ENCODE data around the gene C10orf53.

C10orf53 gene

DNA sequence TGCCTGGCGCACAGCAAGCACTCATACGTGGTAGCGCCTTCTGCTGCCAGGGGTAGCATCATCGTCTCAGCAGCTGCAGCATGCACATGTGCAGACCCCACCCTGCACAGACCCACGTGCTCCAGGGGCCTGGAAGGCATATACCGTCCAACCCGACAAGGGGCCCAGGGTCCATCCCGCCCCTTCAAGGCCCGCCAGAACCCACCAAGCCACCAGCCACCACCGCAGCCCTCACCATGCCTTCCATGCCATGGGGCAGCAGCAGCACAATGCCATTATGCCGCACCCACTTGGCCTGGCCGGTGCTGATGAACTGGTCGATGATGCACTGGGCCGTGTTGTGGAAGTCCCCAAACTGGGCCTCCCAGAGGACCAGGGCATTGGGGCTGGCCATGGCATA is 60.0 kb downstream of the C10orf53 start:
- DNase-seq, result no peak

DNA sequence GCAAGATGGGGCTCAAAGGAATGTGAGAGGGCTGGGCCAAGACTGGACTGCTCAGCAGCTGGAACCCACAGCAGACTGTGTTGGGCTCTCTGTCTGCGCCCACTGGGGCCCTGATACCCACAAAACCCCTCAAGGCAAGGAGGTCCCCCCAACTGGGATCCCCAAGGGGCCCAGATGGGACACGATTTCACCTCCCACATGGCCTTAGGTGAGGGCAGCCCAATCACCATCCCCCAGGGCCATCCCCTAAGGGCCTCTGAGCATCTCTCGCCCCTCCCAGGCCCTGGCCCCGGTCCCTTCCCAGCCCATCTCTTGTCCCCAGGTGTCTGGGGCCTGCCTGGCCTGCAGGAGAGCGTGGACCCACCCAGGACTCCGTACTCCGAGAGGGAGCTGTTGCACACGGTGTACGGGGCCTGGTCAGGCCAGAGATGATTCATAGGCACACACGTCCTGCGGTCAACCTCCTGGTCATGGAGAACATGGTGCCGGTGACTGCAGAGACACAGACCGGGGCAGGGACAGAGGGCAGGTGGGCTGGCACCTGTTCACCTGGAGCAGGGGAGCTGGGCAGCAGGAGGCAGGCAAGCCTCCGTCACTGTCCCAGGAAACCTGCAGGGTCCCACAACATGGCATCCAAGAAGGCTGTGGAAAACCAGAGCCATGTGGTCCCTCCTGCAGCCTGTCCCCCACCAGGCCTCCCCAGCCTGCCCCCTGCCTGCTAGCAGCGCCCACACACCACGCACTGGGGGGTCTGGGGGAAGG is 61.1 kb downstream of the C10orf53 start:
- DNase-seq, result no peak

DNA sequence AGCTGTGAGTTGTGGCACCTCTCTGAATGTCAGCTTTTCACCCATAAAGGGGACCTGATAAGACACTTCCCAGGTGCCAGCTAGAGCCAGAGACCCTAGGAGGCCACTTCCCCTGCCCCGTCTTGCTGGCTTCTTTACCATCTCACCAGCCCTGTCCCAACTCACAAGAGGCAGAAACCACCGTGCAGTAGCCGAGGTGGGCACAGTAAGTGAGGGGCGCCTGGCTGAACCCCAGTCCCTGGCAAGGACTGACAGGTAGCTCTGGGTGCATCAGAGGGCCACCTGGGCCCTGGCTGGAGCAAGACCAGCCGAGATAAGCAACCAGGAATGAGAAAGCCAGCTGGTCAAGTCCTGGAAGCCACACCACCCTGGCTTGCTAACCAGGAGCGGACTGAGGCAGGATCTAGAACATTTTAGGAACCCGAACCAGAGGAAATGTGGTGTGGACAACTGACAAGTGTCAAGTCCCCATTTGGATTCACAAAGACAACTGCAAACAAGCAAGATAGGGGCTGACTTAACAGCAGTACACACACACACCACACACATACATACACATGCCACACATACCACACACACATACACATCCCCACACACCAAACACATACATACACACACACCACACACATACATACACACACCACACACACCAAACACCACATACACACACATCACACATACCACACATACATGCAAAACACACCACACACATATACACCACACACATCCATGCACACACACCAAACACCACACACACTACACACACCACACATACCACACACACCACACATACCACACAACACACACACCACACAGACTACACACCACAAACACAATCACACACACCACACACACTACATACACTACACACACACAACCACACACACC is 61.9 kb downstream of the C10orf53 start:
- no peak for DNase-seq

GRCh38 chr10:49742683-49743463 is 63.4 kb downstream of the C10orf53 start:
- no peak for DNase-seq

DNA sequence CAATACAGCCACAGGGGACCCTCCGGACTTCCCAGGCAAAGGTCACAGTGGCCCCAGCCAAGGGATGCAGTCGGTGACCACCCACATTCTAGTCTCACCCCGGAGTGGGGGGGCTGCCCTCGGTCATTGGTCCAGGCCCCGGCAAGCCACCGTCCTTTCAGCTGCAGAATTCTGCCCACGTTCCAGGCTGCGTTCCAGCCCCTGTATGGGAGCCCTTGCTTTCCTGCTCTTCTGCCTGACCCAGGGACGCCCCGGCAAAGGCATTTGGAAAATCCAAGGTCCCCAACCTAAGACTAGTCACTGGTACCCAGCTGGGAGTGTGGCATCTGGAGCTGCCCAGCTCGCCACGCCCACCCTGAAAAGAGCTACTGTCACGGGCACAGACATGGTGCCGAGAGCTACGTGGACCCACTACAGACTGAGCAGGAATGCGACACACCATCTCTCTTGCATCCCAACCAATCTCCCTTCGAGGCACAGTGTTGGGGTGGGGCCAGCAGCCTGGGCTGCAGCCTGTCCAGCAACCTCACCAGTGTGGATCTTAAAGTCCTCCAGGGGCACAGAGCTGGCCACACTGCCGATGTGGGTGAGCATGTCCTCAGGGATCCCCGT is 64.1 kb downstream of the C10orf53 start:
- DNase-seq, result no peak

GRCh38 chr10:49744091-49744685 is 64.7 kb downstream of the C10orf53 start:
- DNase-seq, result no peak

- no peak for DNase-seq
These were observed 65.6 kb downstream of the C10orf53 start for GRCh38 chr10:49744924-49745605.

DNA sequence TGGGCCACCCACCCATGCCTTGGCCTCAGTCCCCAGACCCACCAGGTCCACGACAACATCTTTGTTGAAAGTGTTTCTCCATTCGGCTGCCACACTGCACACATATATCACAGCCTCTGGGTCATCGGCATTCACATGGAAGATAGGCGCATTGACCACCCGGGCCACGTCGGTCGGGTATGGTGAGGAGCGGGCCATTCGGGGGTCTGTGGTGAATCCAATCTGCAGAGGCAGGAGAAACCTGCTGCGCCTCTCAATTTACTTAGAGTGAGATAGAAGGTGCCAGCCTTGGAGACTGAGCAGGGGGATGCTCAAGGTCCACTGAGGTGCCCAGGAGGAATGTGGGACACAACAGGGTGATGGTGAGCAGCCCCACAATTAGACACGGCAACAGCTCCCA is 66.3 kb downstream of the C10orf53 start:
- DNase-seq, result no peak

GRCh38 chr10:49746626-49747302 is 67.3 kb downstream of the C10orf53 start:
- no peak for DNase-seq

Data from COR-L47 (cell line).